Liver (tissue), 9 donors: ENCODE measurements around the gene RNU1-2. TPM values are rescaled to one million over a fixed set of nuclear protein-coding genes. Genes with fewer than 3 reads are reported as not detected.
"Not testable (repeated sequence)": the region's sequence is repeated elsewhere in the genome, so short reads cannot be mapped to it uniquely, and the experiment has no call there.

ENCODE experiments used
- DNase-seq: peaks from one replicate; pipeline ENCODE4 v3.0.0-alpha.2; 2017; ENCODE audit warnings: low spot score
- H3K27ac ChIP-seq, 2 donors: one replicate each; pipeline ENCODE4 v1.7.0; 2013; ENCODE audit warnings: inconsistent platforms in 2 of 2, low read length in 2 of 2, control low read depth in 1 of 2, low read depth in 1 of 2, mild to moderate bottlenecking in 1 of 2
- H3K27me3 ChIP-seq, 4 donors: one replicate each; pipeline versions ENCODE4 v1.6.1 to v1.7.0; 2013; ENCODE audit warnings: low read length in 3 of 4, inconsistent platforms in 1 of 4, mild to moderate bottlenecking in 1 of 4, moderate library complexity in 1 of 4; ENCODE audit not compliant: control insufficient read depth in 4 of 4, insufficient read depth in 4 of 4
- H3K36me3 ChIP-seq, 4 donors: one replicate each; pipeline versions ENCODE4 v1.6.1 to v1.7.0; 2013; ENCODE audit warnings: low read length in 3 of 4, mild to moderate bottlenecking in 3 of 4, low read depth in 1 of 4, moderate library complexity in 1 of 4; ENCODE audit not compliant: control insufficient read depth in 4 of 4, insufficient read depth in 3 of 4
- H3K4me1 ChIP-seq, 4 donors: one replicate each; pipeline versions ENCODE4 v1.6.1 to v1.7.0; 2013; ENCODE audit warnings: low read length in 3 of 4, mild to moderate bottlenecking in 3 of 4, moderate library complexity in 1 of 4; ENCODE audit not compliant: control insufficient read depth in 4 of 4, insufficient read depth in 4 of 4
- H3K4me3 ChIP-seq, 3 donors: one replicate each; pipeline versions ENCODE4 v1.6.1 to v1.7.0; 2013; ENCODE audit warnings: low read length in 3 of 3, control low read depth in 1 of 3, low read depth in 1 of 3, mild to moderate bottlenecking in 1 of 3
- H3K9ac ChIP-seq, 2 donors: one replicate each; pipeline ENCODE4 v1.7.0; 2013; ENCODE audit warnings: low read length in 2 of 2, mild to moderate bottlenecking in 2 of 2, moderate library complexity in 2 of 2, control low read depth in 1 of 2, low read depth in 1 of 2
- H3K9me3 ChIP-seq, 4 donors: one replicate each; pipeline versions ENCODE4 v1.6.1 to v1.7.0; 2013; ENCODE audit warnings: low read length in 3 of 4; ENCODE audit not compliant: control insufficient read depth in 4 of 4
- EGR1 ChIP-seq, 2 donors: IDR thresholded peaks; 2 replicates each; pipeline ENCODE4 v1.6.1; 2016 to 2018; ENCODE audit warnings: antibody characterized with exemption in 2 of 2, low read depth in 2 of 2
- FOXA1 ChIP-seq: IDR thresholded peaks from 2 replicates; pipeline ENCODE4 v1.6.1; 2016; ENCODE audit warnings: antibody characterized with exemption
- GABPA ChIP-seq, 2 donors: IDR thresholded peaks in 1 of 2; conservative IDR thresholded peaks in 1 of 2; 2 replicates each; pipeline ENCODE4 v1.6.1; 2016; ENCODE audit warnings: antibody characterized with exemption in 2 of 2, mild to moderate bottlenecking in 1 of 2, moderate library complexity in 1 of 2
- HNF4A ChIP-seq, 2 donors: conservative IDR thresholded peaks; 2 replicates each; pipeline ENCODE4 v1.6.1; 2016; ENCODE audit warnings: antibody characterized with exemption in 2 of 2, mild to moderate bottlenecking in 2 of 2
- JUND ChIP-seq, 2 donors: IDR thresholded peaks; 2 replicates each; pipeline ENCODE4 v1.6.1; 2016; ENCODE audit warnings: antibody characterized with exemption in 2 of 2
- RXRA ChIP-seq, 2 donors: IDR thresholded peaks; 2 replicates each; pipeline ENCODE4 v1.6.1; 2017 to 2018; ENCODE audit warnings: antibody characterized with exemption in 2 of 2, mild to moderate bottlenecking in 1 of 2
- YY1 ChIP-seq: IDR thresholded peaks from 2 replicates; pipeline ENCODE4 v1.6.1; 2016; ENCODE audit warnings: antibody characterized with exemption, mild to moderate bottlenecking
- WGBS: extraction: QIAGEN DNeasy Blood & Tissue Kit; methylation state at CpG from one replicate; pipeline ENCODE4 v1.1.7; 2013; 5-methylcytosine and 5-hydroxymethylcytosine counted together
- polyA plus RNA-seq, 2 donors: library from polyadenylated mRNA; stranded (reverse) in 1 of 2; unstranded in 1 of 2; fragments of 200-250 nt in 1 of 2; fragments of >200 nt in 1 of 2; fragmentation: Nextera tagmentation in 1 of 2; extraction: Ambion mirVana in 1 of 2; gene quantifications; one replicate each; pipeline versions ENCODE4 v1.2.1 to v1.2.3, GENCODE V29; 2013 to 2015
- total RNA-seq, 2 donors: library from RNA; depleted of rRNA; stranded (reverse); fragments of >200 nt; gene quantifications; one replicate each; pipeline ENCODE4 v1.2.3, GENCODE V29; 2014
- TF ChIP-seq, protein P1 (sequence below): IDR thresholded peaks from 2 replicates; pipeline ENCODE4 v1.6.1; 2016; ENCODE audit warnings: antibody characterized with exemption
- TF ChIP-seq, protein P2 (sequence below): fragments of 150-350 bp; IDR thresholded peaks from 2 replicates; pipeline ENCODE4 v1.5.1; 2017; ENCODE audit warnings: improper control_type of control experiment, low read depth, low read length; ENCODE audit not compliant: missing input control
- TF ChIP-seq, protein P3 (sequence below): IDR thresholded peaks from 2 replicates; pipeline ENCODE4 v1.6.1; 2016; ENCODE audit warnings: antibody characterized with exemption
- donor health status: healthy.
- donor health status: healthy.
- donor health status: healthy.
- donor health status: healthy.
- donor health status: healthy.

RNU1-2 gene
- total and polyA plus RNA-seq, 4 donors: under 0.01 to 16.7 (median under 0.01) TPM; not detected in 1

DNA sequence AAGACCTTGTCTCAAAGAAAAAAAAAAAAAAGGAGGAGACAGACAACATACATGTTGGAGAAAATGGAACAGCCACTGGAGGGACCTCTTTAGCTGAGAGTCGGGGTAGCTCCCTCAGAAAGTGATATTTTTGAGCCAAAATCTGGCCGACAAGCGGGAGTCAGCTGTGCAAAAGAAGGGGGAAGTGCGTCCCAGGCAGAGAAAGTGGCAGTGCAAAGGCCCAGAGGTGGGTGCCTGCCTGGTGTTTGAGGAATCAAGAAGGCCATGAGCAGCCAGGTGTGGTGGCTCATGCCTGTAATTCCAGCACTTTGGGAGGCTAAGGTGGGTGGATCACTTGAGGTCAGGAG is 19.8 kb downstream of the RNU1-2 start (continued):
- TF ChIP-seq JUND (IDR thresholded peaks at IDR 0.05): no peak
- TF ChIP-seq, protein P1, sequence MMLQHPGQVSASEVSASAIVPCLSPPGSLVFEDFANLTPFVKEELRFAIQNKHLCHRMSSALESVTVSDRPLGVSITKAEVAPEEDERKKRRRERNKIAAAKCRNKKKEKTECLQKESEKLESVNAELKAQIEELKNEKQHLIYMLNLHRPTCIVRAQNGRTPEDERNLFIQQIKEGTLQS: no peak
- TF ChIP-seq RXRA (IDR thresholded peaks at IDR 0.05): no peak
- TF ChIP-seq EGR1 (IDR thresholded peaks at IDR 0.05; ENCODE audit: low read depth in 2 of 2): no peak
- no peak for TF ChIP-seq HNF4A (conservative IDR thresholded peaks at IDR 0.05)
- TF ChIP-seq, protein P2, sequence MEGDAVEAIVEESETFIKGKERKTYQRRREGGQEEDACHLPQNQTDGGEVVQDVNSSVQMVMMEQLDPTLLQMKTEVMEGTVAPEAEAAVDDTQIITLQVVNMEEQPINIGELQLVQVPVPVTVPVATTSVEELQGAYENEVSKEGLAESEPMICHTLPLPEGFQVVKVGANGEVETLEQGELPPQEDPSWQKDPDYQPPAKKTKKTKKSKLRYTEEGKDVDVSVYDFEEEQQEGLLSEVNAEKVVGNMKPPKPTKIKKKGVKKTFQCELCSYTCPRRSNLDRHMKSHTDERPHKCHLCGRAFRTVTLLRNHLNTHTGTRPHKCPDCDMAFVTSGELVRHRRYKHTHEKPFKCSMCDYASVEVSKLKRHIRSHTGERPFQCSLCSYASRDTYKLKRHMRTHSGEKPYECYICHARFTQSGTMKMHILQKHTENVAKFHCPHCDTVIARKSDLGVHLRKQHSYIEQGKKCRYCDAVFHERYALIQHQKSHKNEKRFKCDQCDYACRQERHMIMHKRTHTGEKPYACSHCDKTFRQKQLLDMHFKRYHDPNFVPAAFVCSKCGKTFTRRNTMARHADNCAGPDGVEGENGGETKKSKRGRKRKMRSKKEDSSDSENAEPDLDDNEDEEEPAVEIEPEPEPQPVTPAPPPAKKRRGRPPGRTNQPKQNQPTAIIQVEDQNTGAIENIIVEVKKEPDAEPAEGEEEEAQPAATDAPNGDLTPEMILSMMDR: no peak

DNA sequence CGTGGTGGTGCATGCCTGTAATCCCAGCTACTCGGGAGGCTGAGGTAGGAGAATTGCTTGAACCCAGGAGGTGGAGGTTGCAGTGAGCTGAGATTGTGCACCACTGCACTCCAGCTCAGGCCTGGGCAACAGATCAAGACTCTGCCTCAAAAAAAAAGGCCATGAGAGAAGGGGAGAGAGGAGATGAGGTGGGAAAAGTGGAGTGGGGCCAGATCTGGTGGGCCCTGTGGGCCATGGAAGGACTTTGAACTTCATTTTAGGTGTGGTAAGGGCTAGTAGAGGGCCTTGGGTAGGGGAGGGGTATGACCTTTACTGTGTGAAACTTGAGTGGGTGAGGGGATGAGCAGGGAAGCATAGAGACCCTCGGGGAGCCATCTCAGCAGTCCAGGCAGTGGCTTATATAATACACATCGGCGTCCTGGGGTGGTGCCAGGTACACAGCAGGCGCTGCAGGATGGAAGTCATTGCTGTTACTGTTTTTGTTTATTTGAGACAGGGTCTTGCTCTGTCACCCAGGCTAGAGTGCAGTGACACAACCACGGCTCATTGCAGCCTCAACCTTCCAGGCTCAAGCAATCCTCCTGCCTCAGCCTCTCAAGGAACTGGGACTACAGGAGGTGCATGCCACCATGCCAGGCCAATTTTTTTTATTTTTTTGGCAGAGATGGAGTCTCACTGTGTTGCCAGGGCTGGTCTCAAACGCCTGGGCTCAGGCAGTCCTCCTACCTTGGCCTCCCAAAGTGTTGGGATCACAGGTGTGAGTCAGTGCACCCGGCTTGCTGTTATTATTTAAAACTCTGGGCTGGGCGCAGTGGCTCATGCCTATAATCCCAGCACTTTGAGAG is 20.5 kb downstream of the RNU1-2 start:
- H3K9ac ChIP-seq, H3K36me3 ChIP-seq, H3K27me3 ChIP-seq, H3K27ac ChIP-seq, DNase-seq, H3K4me3 ChIP-seq, H3K9me3 ChIP-seq: not testable (repeated sequence)
- 84% methylated on average over 10 of the region's 10 CpGs for WGBS
- H3K4me1 ChIP-seq: peaks cover 5 to 25% (median 15%) of the 10 kb centered on the region in 4 donors

DNA sequence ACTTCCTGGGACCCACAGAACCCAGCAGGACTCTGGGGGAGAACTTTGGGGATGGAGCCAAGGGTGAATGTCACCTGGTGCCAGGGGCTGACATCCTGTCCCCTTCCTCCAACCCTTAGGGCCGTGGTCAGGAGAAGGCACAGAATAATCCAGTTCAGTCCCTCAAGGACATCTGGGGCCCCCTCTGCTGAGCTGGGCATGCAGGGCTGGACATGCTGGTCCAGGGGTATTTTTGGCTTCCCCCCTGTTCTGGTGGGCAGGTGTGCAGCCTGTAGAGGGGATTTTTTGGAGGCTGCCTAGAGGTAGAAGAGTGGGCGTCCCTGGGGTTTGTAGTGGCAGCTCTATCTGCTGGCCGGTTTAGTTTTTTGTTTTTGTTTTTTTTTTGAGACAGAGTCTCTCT is 22.6 kb downstream of the RNU1-2 start:
- no peaks in the 10 kb centered on the region for H3K9me3 ChIP-seq
- H3K4me1 ChIP-seq: peaks cover 6 to 17% (median 10%) of the 10 kb centered on the region in 4 donors
- 72% methylated on average over 3 of the region's 3 CpGs for WGBS
- TF ChIP-seq GABPA (IDR thresholded peaks at IDR 0.05 in 1 of 2, conservative IDR thresholded peaks at IDR 0.05 in 1 of 2) (no peak), FOXA1 (no peak), YY1 (no peak)
- TF ChIP-seq, protein P3, sequence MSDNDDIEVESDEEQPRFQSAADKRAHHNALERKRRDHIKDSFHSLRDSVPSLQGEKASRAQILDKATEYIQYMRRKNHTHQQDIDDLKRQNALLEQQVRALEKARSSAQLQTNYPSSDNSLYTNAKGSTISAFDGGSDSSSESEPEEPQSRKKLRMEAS: no peak
- H3K27me3 ChIP-seq: no peaks in the 10 kb centered on the region
- DNase-seq: no peak
- no peak overlapping the region for H3K27ac ChIP-seq
- no peaks in the 10 kb centered on the region for H3K36me3 ChIP-seq
- no peak overlapping the region for H3K4me3 ChIP-seq
- H3K9ac ChIP-seq: no peak overlapping the region

DNA sequence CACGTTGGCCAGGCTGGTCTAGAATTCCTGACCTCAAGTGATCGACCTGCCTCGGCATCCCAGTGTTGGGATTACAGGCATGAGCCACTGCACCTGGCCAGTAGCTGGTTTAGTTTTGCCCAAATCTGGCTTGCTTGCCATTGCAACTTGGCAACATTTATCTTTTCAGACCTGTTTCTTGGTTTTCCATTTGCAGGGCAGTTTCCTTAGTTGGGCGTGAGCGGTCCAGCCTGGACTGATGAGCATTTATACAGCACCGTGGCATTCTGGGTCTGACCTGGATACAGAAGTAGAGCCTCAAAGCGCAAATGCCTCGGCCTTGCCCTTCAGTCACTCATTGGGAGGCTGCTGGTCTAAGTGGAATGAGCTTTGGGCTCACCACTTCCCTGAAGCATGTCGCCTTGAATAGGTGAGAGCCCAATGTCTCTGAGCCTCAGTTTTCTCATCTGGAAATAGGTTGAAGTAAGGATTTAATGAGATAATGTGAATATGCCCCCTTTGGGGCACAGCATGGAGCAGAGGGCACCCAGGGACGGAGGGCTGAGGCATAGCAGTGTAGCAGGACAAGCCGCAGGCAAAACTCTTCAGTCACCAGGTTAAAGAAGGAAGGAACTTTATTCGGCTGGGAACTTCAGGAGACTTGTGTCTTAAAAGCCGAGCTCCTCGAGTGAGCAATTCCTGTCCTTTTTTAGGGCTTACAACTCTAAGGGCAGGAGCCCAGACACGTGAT is 23.3 kb downstream of the RNU1-2 start:
- H3K9me3 ChIP-seq, H3K36me3 ChIP-seq, H3K4me3 ChIP-seq, DNase-seq, H3K27me3 ChIP-seq, H3K27ac ChIP-seq, H3K9ac ChIP-seq: not testable (repeated sequence)
- H3K4me1 ChIP-seq: peaks cover 2 to 13% (median 6%) of the 10 kb centered on the region in 4 donors
- 85% methylated on average over 15 of the region's 15 CpGs for whole genome bisulfite sequencing
